GM19351 (cell line): Measurements from ENCODE around the gene ZNF106.

Source experiments
- ATAC-seq: cut with Tn5 transposase; IDR thresholded peaks from one replicate; pipeline ENCODE4 v1.9.1; 2021; ENCODE audit warnings: mild to moderate bottlenecking, moderate library complexity; ENCODE audit not compliant: unreplicated experiment

ZNF106 gene

DNA sequence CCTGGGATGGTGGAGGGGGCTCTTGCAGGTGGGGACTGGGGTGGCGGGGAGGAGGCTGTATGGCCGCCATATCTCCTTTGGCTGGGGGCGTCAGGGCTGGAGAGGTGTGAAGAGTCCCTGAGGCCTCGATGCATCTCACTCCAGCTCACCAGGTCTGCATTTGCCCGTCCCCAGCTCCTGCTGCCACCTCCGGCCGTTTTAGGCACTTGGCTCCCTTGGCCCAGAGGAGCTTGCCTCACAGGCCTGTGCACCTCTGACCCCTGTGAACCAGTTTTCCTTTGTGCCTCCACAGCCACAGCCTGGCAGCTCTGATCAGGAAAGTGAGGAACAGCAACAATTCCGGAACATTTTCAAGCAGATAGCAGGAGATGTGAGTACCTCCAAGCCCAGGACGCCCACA, 81.9 kb downstream of the ZNF106 start:
- ATAC-seq = no peak

DNA sequence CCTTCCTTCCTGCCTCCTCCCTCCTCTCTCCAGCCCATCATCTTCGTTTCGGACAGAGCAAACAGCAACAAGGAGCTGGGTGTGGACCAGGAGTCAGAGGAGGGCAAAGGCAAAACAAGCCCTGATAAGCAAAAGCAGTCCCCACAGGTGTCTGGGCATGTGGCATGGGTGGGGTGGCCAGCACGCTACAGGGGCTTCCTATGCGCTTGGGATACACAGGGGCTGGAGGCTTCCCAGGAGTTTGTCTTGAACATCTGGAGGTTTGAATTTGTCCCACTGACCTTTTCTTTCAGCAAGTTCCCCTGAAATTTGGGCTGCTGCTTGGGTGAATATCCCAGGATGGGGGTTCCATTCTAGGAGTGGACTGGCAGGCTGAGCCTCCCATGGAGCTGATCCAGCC, 82.8 kb downstream of the ZNF106 start:
- ATAC-seq = no peak

DNA sequence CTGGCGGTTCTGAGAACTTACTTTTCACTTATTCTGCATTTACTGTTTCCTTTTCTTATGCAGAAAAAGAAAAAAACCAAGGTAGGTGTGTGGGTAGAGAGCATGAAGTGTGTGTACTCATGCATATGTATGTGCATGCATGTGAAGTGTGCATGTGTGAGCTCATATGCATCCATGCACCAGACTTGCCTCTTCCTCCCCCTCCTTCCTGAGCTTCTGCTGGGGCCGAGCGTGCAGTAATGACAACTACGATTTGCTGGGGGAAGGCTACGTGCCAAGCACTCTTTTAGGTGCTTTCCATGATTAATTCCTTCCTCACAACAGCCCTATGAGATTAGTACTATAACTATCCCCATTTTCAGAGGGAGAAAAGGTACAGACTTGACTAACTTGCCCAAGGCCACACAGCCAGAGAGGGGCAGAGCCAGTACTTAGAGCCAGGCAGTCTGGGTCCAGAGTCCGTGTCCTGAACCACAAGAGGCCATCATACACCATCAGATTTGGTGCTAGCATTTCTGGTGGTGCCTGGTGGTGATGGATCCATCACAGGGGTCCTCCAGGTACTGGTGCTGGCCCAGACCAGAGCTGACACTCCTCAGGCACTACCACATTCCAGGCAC, 85.0 kb downstream of the ZNF106 start:
- no peak for ATAC-seq

DNA sequence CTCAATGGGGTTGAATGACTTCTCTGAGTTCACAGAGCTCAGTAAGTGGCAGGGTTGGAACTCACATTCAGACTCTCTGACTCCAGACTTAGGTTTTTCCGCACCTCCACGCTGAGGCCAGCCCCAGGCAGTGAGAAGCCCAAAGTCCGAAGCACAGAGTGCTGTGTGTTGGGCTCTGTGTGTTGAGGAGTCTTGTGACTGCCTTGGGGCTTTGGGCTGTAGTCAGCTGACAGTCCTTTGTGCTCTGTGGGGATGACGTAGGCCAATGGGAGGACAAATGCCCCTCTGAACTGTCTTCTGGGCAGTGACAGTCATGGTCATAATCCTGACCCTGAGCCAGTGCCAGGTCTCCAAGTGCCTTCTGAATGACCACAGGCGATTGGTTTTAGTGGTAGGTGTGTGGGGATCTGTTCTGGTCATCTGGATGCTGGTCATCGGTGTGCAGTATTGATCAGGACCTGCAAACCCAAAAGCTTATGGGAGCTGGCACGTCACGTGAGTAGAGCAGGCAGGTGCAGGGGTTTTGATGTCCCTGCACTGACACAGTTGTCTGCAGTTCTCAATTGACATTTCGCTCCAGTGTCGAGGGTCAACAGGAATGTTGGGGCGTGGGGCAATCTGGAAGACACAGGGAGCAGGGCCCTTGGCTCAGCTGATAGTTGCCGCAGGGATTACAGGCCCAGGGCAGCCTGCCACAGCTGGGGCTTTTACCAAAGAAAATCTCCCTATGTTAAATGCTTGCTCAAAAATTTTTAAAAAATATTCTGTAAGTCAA, 86.3 kb downstream of the ZNF106 start:
- ATAC-seq = no peak

DNA sequence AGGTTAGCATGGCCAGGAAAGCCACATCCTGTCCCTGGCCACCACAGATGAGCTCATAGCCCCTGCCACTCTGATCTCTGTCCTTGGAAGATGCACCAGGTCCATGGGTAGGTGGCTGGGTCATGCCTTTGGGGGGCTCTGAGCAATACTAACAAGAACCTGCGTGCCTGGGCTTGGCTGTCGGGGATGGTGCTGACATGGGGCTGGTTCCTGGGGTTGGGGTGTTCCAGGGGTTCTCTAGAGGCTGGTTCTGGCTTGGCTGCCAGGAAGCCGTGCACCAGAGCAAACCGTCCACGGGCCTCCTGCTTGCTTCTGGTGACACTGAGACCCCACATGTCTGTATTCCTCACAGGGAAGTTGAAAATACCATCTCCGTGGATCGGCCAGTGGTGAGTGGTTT, 87.6 kb downstream of the ZNF106 start:
- no peak for ATAC-seq

DNA sequence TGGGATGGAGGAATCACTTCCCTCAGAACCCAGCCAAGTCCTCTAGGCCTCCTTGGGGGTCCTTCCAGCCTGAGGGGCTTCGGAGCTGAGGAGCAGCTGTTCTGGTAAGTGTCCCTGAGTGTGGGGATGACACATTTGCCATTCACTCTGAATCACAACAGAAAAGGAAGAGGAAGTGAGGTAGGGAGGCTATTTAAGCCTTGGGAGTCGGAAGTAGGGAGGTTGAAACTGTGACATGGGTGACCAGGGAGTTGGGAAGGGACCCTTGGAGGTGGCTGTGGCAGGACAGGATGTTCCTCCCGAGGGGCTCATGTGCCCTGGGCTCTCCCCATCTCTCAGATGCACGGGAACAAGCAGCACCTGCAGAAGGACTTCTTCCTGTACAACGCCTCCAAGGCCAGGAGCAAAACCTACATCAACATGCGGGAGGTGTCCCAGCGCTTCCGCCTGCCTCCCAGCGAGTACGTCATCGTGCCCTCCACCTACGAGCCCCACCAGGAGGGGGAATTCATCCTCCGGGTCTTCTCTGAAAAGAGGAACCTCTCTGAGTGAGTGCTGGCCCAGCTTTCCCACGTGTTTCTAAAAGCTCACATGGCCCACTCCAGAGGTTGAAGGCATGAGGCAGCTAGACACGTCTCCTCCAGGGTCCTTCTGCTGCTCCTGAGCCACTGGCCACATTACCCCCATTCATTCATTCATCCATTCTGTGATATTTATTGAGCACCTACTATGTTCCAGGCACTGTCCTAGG, 88.3 kb downstream of the ZNF106 start:
- no peak for ATAC-seq

DNA sequence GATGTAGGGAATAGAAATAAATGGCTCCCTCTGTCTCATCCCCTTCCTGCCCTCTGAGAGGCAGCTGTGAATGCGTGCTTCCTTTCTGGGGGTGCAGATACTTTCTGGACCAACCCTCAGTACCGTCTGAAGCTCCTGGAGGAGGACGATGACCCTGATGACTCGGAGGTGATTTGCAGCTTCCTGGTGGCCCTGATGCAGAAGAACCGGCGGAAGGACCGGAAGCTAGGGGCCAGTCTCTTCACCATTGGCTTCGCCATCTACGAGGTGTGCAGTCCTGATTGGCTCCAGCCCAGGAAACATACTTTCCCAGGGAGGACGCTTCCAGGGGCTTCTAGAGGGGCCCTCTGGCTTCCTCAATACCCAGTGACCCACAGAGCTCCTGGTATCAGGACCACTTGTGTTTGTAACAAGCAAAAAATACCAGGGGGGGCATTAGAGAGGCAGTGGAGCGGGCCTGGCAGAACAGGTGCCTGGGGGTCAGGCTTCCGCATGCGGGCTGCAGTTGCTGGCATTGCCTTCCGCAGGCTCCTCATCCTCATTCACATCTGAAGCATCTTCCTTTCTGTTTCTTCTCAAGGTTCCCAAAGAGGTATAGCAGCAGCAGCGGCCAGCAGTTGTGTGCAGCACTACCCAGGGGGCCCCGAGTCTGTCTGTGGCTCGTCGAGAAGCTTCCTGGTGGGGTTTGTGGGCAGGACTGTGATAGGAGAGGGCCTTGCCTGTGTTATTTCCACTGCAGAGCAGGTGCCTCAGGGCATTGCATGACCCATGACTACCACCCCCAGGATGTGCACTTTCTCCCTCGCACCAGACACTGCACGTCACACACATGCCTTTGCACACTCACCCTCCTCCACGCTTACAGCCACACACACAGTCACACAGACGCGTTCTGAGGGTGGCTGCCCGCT, 89.1 kb downstream of the ZNF106 start:
- ATAC-seq = no peak

DNA sequence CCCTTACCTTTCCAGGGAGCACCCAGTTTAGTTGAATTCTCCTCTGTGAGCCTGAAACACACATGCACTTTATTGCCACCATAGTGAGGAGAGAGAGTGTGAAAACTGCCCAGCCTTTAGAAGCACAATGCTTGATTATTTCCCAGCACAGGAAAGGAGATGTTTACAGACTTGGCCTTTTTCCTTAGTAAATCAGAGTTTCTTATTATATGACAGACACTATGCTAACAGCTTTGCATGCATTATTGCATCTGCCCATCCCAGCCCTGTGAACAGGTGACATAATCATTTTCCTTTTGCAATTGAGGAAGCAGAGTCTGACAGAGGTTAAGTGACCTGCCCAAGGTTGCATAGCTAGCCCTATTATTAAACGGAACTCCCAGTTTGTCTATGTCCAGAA, 95.1 kb downstream of the ZNF106 start:
- no peak for ATAC-seq

DNA sequence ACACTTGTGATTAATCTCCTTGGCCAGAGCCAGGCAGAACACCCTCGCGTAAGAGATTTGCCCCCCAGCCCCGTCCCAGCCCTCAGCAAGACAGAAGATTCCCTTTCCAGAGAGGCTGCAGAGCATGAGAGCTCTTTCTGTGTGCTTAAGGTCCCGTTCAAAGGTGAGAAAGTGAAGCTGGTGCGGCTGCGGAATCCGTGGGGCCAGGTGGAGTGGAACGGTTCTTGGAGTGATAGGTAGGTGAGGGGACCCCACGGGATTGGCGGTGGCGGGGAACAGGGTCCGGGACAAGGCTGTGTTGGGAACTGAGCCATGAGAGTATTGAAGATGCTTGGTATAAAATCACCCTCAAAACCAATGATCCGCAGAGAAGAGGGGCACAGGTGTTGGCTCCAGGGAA, 96.8 kb downstream of the ZNF106 start:
- ATAC-seq = no peak

DNA sequence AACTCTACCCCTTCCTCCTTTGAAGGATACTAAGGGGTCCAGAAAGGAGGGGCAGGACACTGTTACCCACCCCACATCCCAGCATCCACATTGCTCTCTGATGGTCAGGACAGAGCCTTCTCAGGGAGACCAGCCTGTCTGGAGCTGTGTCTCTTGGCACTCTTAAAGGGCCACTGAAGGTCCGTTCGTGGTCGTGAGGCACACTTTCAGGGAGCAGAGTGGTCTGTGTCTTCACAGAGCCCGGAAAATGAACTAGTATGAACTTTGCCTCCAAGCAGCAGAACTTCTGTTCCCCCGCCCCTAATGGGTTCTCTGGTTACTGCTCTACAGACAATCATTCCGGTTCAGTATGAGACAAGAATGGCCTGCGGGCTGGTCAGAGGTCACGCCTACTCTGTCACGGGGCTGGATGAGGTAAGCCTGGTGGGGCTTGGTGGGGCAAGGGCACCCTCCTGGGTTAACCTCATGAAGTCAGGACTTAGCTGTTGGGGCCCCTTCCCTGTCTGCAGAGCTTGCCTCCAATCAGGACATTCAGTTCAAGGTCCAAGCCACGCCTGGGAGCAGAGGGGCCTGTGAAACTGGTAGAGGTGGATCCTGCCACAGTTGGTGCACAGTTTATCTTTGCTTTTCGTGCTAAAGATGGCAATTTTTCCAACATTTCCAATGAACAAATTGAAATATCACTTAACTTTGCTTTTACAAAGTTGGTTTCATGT, 98.5 kb downstream of the ZNF106 start:
- ATAC-seq = no peak

DNA sequence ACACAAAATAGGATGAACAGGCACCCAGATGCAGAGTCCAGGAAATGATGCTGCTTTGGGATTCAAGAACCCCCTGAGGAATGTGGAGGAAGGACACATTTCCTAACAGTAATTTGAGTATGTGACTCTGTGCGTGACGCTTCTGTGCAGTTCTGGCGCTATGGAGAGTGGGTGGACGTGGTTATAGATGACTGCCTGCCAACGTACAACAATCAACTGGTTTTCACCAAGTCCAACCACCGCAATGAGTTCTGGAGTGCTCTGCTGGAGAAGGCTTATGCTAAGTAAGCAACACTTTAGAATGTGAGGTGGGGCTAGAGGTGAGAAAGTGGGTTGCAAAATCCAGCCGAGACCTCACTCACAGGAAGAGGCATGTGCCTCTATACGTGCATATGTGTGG, 103.3 kb downstream of the ZNF106 start:
- ATAC-seq = no peak

DNA sequence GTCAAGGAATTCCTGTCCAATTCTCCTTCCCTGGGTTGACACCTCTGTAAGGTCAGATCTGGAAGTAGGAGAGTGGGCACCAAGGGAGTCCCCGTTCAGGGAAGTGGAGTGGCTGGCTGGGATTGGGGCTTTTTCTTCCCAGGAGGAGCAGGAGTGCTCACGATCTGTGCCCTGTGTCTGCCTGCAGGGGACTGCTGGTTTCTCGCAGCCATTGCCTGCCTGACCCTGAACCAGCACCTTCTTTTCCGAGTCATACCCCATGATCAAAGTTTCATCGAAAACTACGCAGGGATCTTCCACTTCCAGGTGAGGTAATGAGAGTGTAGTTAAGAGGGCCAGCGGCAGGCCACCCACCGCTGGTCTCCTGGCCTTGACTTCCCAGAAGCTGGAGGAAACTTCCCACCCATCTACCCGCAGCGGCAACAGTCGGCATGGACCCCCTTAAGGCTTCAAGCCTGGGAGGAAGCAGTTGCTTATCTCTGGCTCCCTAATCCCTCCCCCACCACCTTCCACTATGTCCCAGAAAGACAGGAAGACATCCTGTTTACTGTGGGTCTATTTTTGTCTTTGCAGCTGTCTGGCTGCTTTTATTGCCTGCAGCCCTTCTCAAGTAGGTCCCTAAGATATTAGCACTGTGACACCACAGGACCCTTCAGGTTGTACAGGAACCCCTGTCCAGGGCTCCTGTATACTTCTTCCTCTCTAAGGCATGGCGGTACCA, 104.8 kb downstream of the ZNF106 start:
- ATAC-seq = no peak

DNA sequence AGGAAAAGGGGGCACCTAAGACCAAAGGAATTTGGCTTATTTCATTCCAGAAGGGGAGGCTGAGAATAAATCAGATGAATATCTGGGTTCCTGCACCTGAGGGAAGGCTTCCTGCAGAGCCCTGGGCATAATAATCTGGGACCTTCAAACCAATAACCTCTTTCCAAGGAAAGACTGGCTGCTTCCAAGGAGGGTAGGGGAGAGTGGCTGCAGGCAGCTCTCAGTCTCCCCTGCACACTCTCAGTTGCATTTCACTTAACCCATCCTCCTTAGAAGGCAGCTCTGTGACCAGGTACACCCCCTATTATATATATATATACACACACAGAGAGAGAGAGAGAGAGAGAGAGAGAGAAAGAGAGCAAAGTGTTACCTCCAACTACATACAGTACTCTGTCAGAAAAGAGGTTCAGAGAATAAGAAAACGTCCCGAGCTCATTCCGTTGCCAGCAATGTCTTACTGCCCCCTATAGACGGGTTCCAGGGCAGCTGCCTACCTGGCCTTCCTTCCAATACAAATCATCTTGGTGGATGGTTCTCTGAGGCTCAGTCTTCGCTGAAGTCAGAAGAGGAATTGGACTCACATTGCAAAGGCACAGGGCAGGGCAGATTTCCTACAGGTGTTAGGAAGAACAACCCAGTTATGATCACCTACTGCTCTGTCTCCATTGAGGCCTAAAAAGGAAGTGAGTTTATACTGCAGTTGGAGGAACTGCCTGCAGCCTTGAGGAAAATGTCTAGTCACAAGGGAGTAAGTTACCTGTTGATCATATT, 105.5 kb downstream of the ZNF106 start:
- ATAC-seq = no peak

DNA sequence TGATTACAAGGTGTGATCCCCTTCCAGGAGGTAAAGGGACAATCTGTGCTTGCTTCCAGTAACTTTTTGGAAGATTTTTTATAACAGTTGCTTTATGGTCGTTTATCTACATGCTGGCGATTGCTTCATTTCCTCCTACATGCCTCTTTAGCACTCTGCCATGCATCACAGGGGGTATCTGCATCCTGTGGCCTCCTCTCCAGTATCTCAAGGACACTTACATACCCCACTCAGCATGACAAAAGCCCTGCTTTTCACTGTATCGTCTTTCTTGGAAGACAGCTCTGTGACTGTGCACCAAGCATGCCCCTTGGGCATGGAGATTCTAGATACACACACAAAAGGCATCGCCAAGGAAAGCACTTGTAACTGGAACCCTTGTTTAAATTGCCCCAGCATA, 106.3 kb downstream of the ZNF106 start:
- ATAC-seq = no peak

DNA sequence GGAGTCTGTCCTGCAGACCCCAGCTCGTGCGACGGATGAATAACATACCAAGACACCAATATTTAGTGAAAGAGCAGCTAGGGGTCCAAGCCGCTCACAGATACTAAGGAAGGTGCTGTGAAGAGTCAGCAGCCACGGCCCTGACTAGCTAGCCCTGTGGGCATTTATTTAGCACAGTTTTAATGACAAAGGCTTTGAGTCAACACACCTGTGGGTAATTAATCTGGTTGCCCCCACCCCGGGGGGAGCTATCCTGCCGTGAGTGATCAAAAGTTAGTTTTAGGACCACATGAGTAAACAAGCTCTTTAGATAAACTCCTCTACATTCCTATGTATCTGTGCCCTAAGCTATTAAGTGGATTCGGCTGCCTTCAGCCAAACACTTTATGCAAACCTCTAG, 112.9 kb downstream of the ZNF106 start:
- no peak for ATAC-seq

DNA sequence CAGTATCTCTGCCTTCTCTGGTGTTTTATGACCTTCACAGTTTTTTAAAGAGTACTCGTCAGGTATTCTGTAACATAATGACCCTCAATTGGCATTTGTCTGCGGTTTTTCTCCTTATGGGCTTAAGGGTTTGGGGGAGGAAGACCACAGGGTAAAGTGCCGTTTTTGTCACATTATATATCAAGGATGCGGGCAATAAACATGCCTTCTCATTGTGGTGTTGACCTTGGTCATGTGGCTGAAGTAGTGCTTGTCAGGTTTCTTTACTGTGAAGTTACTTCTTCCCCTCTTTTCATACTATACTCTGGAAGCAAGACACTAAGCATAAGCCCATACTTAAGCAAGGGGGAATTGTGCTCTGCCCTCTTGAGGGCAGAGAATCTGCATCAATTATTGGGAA, 115.0 kb downstream of the ZNF106 start:
- no peak for ATAC-seq

DNA sequence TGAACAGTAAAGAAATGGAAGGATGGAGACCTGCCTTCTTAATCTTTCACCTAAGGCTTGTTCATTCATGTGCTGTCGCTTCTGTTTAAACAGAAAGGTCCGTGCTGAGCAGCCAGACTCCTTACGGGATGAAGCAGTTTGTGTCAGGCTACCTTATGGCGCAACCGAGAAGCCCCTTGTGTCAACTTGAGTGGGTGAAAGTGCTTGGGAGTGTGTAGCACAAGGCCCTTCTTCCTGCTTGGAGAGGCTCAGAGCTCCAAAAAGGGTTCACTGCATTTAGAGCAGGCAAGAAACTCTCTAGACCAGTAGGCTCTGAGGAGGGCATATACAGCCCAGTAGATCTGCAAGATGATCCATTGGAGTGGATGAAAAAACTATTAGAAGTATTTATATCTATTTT, 115.7 kb downstream of the ZNF106 start:
- ATAC-seq = no peak

DNA sequence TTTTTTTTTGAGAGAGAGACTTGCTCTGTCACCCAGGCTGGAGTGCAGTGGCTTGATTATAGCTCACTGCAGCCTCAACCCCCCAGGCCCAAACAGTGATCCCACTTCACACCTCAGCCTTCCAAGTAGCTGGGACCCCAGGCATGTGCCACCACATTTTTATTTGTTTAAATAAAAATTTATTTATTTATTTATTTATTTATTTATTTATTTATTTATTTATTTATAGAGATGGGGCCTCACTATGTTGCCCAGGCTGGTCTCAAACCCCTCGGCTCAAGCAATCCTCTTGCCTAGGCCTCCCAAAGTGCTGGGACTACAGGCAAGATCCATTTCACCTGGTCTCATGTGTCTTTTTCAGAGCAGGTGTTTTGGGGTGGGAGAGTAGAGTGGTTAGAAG, 116.1 kb downstream of the ZNF106 start:
- ATAC-seq = no peak

DNA sequence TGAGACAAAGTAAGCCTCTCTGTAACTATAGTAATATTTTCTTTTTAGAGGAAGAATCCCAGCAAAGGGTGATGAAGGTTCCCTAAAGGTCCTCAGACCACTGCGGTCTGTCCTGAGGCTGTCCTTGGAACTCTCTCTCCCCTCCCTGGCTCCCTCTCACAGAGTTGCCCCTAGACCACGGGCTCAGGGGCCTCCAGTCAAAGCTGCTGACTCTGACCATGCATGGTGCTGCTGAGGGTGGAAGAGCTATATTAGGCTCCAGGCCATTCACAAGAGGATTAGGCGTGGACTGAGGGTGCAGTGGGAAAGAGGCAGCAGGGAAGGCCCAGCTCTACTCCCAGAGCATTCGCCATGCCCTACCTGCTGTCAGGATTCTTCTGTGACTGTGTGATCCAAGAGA, 117.0 kb downstream of the ZNF106 start:
- ATAC-seq = no peak
